ENCODE measurements around the gene RGS11. TPM values are rescaled to one million over a fixed set of nuclear protein-coding genes. Genes with fewer than 3 reads are reported as not detected.
"Not testable (repeated sequence)": the region's sequence is repeated elsewhere in the genome, so short reads cannot be mapped to it uniquely, and the experiment has no call there.

The RGS11 gene
- total RNA-seq, 1 donor from 2014 or later: not detected

DNA sequence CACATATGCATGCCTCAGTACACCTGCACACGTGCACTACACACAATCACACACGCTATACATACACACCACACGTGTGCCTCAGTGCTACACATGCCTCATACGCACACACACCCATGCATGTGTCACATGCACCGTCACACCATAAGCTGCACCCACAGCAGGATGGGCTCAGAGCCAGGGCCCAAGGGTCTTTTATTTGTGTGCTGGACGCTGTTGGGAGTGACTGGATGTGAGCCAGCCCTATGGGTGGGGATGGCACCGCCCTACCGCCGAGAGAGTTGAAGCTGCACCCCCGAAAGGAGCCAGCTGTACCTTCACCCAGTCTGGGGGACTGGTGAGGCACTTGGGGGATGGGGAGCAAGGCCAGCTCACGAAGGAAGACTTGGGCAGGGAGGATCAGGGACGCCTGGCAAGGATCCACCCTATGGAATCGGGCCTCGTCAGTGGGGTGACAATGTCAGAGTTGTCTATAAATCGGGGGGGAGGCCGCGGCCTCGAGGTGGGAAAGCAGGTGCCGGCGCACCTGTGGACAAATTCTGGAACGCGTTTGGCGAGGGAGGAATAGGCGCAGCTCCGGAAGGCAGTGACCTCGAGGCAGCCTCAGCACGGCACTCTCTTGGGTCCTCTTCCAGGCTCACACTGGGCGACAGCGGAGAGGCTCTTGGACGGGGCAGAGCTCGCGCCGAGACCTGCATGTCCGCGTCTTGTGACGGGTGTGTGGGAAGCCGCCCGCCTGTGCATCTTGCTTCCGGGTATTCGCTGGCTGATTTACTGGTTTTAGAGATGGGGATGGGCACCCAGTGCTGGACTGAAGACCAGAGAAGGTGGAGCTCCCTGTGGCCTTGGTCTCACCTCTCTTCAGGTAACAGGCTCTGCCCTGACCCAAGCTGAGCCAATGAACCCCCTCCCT lies 7.3 kb downstream of the RGS11 start:
- ChIA-PET CTCF (no interaction called here), POLR2A (no interaction called here)
- Mint-ChIP-seq H3K9me3 (no peaks in the 10 kb centered on the region), H3K4me3 (no peak overlapping the region), H3K27me3 (no peaks in the 10 kb centered on the region), H3K4me1 (no peaks in the 10 kb centered on the region), H3K27ac (no peak overlapping the region), H3K36me3 (ENCODE audit: low read depth) (peaks cover 15% of the 10 kb centered on the region)
- intact Hi-C loops (cut with micrococcal nuclease): no loop called here
- TF ChIP-seq, protein P1, sequence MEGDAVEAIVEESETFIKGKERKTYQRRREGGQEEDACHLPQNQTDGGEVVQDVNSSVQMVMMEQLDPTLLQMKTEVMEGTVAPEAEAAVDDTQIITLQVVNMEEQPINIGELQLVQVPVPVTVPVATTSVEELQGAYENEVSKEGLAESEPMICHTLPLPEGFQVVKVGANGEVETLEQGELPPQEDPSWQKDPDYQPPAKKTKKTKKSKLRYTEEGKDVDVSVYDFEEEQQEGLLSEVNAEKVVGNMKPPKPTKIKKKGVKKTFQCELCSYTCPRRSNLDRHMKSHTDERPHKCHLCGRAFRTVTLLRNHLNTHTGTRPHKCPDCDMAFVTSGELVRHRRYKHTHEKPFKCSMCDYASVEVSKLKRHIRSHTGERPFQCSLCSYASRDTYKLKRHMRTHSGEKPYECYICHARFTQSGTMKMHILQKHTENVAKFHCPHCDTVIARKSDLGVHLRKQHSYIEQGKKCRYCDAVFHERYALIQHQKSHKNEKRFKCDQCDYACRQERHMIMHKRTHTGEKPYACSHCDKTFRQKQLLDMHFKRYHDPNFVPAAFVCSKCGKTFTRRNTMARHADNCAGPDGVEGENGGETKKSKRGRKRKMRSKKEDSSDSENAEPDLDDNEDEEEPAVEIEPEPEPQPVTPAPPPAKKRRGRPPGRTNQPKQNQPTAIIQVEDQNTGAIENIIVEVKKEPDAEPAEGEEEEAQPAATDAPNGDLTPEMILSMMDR (IDR thresholded peaks at IDR 0.05): no peak
- no peak for DNase-seq
- no peak for ATAC-seq (ENCODE audit: low read depth)

DNA sequence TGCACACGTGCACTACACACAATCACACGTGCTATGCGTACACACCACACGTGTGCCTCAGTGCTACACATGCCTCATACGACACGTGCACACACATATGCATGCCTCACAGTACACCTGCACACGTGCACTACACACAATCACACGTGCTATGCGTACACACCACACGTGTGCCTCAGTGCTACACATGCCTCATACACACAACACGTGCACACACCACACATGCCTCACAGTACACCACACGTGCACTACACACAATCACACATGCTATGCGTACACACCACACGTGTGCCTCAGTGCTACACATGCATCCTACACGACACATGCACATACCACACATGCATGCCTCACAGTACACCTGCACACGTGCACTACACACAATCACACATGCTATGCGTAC lies 8.2 kb downstream of the RGS11 start:
- ATAC-seq (ENCODE audit: low read depth); H3K27ac Mint-ChIP-seq; POLR2A ChIA-PET; H3K9me3 Mint-ChIP-seq; CTCF ChIA-PET; H3K4me1 Mint-ChIP-seq; intact Hi-C loops (cut with micrococcal nuclease); H3K4me3 Mint-ChIP-seq; H3K27me3 Mint-ChIP-seq; DNase-seq: not testable (repeated sequence)
- H3K36me3 Mint-ChIP-seq (ENCODE audit: low read depth): peaks cover 18% of the 10 kb centered on the region

DNA sequence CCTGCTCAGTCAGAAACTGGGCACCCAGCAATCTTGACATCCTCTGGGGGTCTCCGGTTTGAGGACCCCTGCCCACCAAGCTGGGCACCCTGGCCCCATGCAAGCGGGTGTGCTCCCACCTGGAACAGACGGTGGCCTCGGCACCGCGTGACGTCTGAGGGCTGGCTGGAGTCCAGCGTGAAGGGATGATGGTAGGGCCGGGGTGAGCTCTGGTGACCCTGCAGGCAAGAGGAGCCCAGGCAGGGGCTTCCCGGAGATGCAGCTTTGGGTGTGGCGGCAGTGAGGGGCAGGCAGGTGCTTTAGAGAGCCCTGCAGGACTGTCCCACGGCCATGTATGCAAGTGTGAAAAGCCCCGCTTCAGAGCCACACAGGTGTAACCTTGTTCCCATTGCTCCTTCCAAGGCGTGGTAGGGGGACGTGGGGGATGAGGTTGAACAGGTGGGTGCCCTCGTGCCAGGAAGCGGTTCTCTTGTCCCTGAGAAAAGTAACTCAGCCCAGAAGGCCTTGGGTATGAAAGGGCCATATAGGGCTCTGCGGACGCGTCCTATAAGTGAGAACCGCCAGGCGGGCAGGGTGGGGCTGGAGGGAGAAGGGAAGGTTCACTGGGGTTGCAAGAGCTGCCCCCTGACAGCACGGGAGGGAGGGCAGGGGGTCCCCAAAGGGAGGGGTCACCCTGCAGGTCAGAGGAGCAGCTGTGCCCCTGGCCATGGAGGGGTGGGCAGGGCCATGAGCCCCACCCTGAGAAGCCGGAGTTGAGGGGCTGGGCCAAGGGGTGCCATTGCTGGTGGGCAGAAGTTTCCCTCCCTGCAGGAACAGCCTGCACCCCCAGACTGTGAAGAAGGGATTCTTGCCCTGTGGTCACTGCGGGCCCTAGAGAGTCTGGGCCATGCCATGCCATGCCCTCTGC lies 9.2 kb downstream of the RGS11 start:
- POLR2A ChIA-PET: interaction anchor here (0.7 kb wide), 1 partner anchor 166 kb away, joined by 3 read pairs; no protein-coding TSS in a partner anchor
- no peaks in the 10 kb centered on the region for H3K27me3 Mint-ChIP-seq
- no peak for DNase-seq
- intact Hi-C loops (cut with micrococcal nuclease): no loop called here
- no peak overlapping the region for H3K4me3 Mint-ChIP-seq
- no peaks in the 10 kb centered on the region for H3K9me3 Mint-ChIP-seq
- CTCF ChIA-PET: no interaction called here
- H3K36me3 Mint-ChIP-seq (ENCODE audit: low read depth): peaks cover 28% of the 10 kb centered on the region
- ATAC-seq (ENCODE audit: low read depth): no peak
- TF ChIP-seq, protein P1 (IDR thresholded peaks at IDR 0.05): no peak
- H3K27ac Mint-ChIP-seq: no peak overlapping the region
- H3K4me1 Mint-ChIP-seq: no peaks in the 10 kb centered on the region

DNA sequence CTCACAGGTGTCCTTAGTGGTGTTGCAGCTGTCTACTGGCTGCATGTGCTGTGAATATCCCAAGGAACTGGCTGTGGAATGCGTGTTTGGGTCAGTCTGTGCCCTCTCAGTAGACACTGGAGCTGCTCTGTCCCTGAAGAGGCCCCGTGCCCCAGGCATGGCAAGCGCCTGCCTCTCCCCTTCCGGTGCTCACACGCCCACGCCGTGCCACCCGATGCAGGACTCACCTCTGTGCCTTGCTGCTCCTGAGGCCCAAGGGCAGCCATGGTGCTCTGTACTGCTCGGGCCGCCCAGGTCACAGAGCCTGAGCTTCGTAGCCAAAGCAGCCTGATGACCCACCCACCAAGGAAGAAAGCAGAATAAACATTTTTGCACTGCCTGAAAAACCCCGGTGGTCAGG lies 10.0 kb downstream of the RGS11 start:
- TF ChIP-seq, protein P1 (IDR thresholded peaks at IDR 0.05): no peak
- intact Hi-C loops (cut with micrococcal nuclease): no loop called here
- Mint-ChIP-seq H3K36me3 (ENCODE audit: low read depth) (peaks cover 33% of the 10 kb centered on the region), H3K9me3 (no peaks in the 10 kb centered on the region), H3K27me3 (no peaks in the 10 kb centered on the region), H3K27ac (no peak overlapping the region), H3K4me3 (no peak overlapping the region), H3K4me1 (no peaks in the 10 kb centered on the region)
- POLR2A ChIA-PET: no interaction called here
- DNase-seq: no peak
- no peak for ATAC-seq (ENCODE audit: low read depth)
- CTCF ChIA-PET: no interaction called here

DNA sequence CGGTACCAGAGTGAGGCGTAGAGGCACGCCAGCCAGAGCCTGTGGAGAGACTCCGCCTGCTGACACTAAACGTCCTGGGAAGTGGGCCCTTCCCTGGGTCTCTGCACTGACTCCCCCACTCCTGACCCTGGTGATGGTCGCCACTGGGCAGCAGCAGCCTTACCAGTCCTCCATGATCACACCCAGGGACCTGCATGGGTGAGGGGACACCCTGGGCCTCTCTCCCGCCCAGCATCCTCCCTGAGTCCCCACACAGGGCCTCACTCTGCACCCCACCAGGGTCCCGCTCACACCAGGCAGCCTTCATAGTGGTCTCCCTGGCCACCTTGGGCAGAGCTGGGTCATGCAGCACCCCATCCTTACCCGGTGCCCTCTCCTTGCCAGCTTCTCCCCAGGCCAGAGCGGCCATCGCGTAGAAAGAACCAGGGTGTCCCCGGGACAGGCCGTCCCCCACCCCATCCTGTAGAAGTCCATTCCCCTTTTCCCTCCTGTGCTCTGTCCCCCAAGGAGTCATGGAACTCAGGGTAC lies 10.7 kb downstream of the RGS11 start:
- ATAC-seq (ENCODE audit: low read depth) (no peak), DNase-seq (no peak)
- ChIA-PET CTCF (no interaction called here), POLR2A (interaction anchor here (0.5 kb wide), 1 partner anchor 127 kb away, joined by 3 read pairs; no protein-coding TSS in a partner anchor)
- no peak overlapping the region for H3K27ac Mint-ChIP-seq
- TF ChIP-seq, protein P1 (IDR thresholded peaks at IDR 0.05): no peak
- no peaks in the 10 kb centered on the region for H3K9me3 Mint-ChIP-seq
- intact Hi-C loops (cut with micrococcal nuclease): no loop called here
- no peak overlapping the region for H3K4me3 Mint-ChIP-seq
- H3K36me3 Mint-ChIP-seq (ENCODE audit: low read depth): peaks cover 40% of the 10 kb centered on the region
- no peaks in the 10 kb centered on the region for H3K4me1 Mint-ChIP-seq
- H3K27me3 Mint-ChIP-seq: no peaks in the 10 kb centered on the region
